ENCODE data around the gene ASL. TPM values are rescaled to one million over a fixed set of nuclear protein-coding genes. Genes with fewer than 3 reads are reported as not detected.
A peak's percentile ranks its signal among the peaks of the same experiment; 100 is the strongest.

ASL gene
- total and polyA plus RNA-seq, 9 of the 15 experiments (the other 6 are each of a cell fraction or from before 2014, with no cell fraction given), result 2.6 to 67.0 (median 33.3) TPM

- TF ChIP-seq THAP7 (CRISPR knock-in tag; IDR thresholded peaks at IDR 0.05) (no peak), SNRNP70 (optimal IDR thresholded peaks at IDR 0.05; ENCODE audit: low read depth, low read length) (no peak), NKRF (IDR thresholded peaks at IDR 0.05; ENCODE audit: borderline replicate concordance) (peak; percentile 88; the same call in 1 of the 2 replicates), HCFC1 (IDR thresholded peaks at IDR 0.05; ENCODE audit: low read depth, low read length) (no peak; the same call in 1 of the 2 replicates), NR0B1 (IDR thresholded peaks at IDR 0.05; ENCODE audit: partially characterized antibody) (no peak), PHF8 (IDR thresholded peaks at IDR 0.05; ENCODE audit: borderline replicate concordance, low read length) (peak; percentile 97), LARP7 (IDR thresholded peaks at IDR 0.05) (no peak), HOXB6 (CRISPR knock-in tag; IDR thresholded peaks at IDR 0.05; ENCODE audit: borderline replicate concordance) (no peak), PHB (CRISPR knock-in tag; IDR thresholded peaks at IDR 0.05) (no peak), TCF15 (CRISPR knock-in tag; IDR thresholded peaks at IDR 0.05) (no peak), ZNF57 (CRISPR knock-in tag; IDR thresholded peaks at IDR 0.05) (no peak), KHSRP (IDR thresholded peaks at IDR 0.05) (no peak), HMBOX1 (IDR thresholded peaks at IDR 0.05) (no peak), JUN (IDR thresholded peaks at IDR 0.05; ENCODE audit: borderline replicate concordance, low read depth, low read length) (peak; percentile 83), JUN (CRISPR knock-in tag; IDR thresholded peaks at IDR 0.05; ENCODE audit: borderline replicate concordance) (no peak; the same call in 1 of the 2 replicates)
- TF ChIP-seq, protein P1, sequence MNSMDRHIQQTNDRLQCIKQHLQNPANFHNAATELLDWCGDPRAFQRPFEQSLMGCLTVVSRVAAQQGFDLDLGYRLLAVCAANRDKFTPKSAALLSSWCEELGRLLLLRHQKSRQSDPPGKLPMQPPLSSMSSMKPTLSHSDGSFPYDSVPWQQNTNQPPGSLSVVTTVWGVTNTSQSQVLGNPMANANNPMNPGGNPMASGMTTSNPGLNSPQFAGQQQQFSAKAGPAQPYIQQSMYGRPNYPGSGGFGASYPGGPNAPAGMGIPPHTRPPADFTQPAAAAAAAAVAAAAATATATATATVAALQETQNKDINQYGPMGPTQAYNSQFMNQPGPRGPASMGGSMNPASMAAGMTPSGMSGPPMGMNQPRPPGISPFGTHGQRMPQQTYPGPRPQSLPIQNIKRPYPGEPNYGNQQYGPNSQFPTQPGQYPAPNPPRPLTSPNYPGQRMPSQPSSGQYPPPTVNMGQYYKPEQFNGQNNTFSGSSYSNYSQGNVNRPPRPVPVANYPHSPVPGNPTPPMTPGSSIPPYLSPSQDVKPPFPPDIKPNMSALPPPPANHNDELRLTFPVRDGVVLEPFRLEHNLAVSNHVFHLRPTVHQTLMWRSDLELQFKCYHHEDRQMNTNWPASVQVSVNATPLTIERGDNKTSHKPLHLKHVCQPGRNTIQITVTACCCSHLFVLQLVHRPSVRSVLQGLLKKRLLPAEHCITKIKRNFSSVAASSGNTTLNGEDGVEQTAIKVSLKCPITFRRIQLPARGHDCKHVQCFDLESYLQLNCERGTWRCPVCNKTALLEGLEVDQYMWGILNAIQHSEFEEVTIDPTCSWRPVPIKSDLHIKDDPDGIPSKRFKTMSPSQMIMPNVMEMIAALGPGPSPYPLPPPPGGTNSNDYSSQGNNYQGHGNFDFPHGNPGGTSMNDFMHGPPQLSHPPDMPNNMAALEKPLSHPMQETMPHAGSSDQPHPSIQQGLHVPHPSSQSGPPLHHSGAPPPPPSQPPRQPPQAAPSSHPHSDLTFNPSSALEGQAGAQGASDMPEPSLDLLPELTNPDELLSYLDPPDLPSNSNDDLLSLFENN (IDR thresholded peaks at IDR 0.05; ENCODE audit: low read depth in 2 of 2, low read length in 2 of 2), result peak in 1 of 2 experiments; percentile 44; a peak in 1 of 4 replicates
Observed at GRCh38 chr7:66075590-66076461, at the start of gene ASL (continued).

Data from K562 (cell line).